HG02943 (cell line): ENCODE results near the gene TMC6.
A peak's percentile ranks its signal among the peaks of the same experiment; 100 is the strongest.
"Not testable (repeated sequence)": the region's sequence is repeated elsewhere in the genome, so short reads cannot be mapped to it uniquely, and the experiment has no call there.

Source experiments
- ATAC-seq: cut with Tn5 transposase; IDR thresholded peaks from one replicate; pipeline ENCODE4 v1.9.1; 2021; ENCODE audit warnings: mild to moderate bottlenecking, low read depth, moderate library complexity; ENCODE audit not compliant: unreplicated experiment

The TMC6 gene

DNA sequence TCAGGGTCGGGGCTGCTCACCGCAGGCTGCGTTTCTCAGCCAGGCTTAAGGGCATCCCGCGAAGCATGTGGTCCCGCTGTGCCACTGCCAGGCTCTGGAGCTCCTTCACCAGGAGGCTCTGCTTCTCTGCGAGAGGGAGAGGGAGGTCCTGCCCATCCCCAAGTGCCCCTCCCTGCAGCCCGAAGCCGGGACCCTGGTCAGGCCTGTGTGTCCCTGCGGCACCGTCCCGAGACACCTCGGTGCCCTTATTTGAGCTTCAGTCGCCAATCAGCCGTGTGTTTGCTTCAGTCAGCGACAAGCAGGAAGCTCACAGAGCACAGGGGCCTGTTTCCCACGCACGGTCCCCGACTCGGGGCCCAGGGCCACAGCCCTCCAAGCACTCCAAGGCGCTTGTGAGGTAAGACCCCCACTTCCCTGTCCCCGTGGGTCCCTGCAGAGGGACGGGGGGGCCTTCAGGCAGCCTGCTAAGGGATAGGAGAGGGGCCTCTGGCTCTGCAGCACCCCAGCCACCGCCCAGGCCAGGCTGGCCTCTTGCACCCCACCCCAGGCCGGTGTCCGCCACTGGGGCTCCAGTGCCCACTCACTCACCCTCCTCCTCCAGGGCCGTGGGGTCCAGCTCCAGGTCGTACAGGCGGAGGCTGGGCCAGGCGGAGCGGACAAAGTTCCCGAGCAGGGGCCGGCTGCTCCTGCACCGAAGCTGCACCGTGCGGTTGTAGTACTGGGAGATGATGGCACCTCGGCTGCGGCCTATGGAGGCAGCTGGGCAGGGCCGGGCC, 3.2 kb downstream of the TMC6 start:
- ATAC-seq, result no peak

DNA sequence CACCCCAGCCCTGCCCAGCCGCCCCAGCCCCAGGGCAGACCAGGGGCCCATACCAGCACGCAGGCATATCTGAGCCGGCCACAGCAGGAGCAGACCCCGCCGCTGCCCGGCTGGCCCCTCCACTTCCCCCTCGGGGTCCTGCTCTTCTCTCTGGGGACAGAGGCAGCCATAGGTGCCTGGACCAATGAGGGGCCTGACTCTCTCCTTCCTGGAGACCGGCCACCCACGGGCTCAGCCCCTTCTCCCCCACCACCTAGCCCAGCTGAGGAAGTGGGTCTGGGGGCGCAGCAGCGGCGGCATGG, 3.8 kb downstream of the TMC6 start:
- no peak for ATAC-seq

DNA sequence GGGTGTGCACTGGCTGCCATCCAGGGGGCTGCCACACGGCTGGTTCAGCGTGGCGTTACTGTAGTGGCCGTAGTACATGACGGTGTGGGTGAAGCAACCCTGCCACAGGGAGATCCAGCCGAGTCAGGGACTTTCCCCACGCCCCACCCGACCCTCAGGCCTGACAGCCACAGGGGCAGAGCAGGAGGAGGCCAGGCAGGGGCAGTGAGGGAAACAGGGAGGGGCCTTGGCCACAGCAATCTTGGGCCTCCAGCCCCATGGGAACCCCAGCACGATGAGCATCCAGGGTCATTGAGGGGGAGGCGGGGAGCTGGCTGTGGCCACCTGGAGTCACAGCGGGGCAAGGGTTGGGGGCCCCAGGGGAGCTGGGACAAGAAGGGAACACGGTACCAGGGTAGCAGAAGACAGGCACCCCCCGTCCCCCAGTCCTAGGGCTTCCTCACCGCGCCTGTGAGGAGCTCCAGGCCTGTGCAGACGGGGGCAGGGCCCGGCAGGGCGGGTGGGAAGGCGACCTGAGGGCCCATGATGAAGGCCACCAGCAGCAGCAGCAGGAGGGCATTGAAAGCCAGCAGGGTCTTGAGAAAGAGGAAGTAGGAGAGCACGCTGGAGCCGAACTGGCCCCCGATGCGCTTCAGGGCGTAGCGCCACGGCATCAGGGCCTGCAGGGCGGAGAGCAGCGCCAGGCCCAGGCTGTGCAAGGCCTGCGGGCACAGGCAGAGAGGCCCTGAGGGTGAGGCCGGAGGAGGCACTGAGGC, 4.3 kb downstream of the TMC6 start:
- ATAC-seq, result peak; percentile 41

DNA sequence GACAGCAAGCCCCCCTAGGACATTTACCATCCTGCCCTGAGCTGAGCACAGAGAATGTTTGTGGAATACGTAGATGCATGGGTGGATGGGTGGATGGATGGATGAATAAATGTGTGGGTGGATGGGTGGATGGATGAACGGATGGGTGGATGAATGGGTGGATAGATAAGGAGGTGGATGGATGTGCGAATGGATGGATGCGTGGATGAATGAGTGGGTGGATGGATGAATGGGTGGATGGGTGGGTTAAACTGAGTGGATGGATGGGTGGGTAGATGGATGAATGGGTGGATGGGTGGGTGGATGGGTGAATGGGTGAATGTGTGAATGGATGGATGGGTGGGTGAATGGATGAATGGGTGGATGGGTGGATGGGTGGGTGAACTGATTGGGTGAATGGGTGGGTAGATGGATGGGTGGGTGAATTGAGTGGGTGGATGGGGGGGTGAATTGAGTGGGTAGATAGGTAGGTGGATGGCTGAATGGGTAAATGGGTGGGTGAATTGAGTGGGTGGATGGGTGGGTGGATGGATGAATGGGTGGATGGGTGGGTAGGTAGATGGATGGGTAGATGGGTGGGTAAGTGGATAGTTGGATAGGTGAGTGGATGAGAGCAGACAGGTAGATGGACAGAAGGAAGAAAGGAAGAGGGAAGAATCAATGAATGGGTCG, 5.2 kb downstream of the TMC6 start:
- no peak for ATAC-seq

DNA sequence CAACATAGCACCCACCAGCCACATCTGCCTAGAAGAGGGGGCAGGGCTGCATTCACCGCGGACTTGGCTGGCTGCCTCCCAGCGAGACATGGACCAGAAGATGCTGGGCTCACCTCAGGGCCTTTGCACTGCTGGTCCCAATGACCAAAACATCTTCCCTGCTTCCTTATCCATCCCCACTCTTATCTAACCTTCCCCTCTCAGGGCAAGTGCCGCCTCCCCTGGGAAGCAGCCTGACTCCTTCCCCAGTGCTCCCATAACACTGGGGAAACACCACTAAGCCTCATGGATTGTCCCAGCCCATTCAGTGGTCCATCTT, 5.7 kb downstream of the TMC6 start:
- ATAC-seq, result no peak

DNA sequence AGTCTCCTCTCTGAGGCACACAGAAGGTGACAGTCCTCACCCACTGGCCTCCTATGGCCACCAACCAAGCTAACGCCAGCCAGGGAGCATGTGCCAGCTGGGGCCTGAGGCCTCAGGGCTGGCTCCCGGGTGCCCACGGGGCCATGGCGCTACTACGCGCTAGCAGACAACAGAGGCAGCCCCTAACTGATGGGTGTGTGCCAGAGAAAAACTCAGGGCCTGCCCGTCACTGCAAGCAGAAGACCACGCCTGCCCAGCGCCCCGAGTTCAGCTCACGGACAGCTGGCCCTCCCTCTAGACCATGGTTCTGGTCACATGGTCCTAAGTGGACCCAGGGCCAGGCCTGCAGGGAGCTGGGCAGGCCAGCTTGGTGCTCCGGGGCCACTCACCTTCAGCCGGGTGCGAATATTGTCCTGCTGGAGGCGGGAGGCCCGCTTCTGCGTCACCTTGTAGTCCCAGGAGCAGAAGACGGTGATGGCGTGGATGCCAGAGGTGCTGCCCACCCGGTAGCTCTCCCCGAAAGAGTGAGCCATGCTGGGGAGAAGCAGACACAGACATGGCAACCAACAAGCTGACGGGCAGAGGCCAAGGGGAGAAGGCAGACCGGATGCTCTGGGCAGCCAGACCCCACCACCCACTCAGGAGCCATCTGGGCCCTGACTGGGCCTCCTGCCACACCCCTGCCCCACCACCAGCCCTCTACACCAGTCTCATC, 6.2 kb downstream of the TMC6 start:
- no peak for ATAC-seq

DNA sequence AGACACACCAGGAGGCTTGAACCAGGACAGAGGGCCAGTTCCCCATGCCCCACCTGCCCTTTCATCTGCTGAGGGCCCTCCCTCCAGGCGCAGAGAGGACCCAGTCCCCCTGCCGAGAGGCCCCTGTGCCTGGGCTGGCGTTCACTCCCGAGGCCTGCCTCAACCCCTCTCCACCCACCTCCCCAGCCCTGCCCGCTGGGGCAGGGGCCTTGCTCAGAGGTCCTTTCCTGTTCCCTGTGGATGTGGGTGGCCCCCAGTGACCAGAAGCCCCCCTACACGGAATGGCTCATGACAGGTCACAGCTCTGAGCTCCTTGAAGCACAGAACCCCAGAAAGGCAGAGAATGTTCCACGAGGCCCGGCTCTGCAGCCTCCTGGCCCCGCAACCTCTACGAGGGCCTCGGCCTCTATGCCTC, 6.7 kb downstream of the TMC6 start:
- no peak for ATAC-seq

DNA sequence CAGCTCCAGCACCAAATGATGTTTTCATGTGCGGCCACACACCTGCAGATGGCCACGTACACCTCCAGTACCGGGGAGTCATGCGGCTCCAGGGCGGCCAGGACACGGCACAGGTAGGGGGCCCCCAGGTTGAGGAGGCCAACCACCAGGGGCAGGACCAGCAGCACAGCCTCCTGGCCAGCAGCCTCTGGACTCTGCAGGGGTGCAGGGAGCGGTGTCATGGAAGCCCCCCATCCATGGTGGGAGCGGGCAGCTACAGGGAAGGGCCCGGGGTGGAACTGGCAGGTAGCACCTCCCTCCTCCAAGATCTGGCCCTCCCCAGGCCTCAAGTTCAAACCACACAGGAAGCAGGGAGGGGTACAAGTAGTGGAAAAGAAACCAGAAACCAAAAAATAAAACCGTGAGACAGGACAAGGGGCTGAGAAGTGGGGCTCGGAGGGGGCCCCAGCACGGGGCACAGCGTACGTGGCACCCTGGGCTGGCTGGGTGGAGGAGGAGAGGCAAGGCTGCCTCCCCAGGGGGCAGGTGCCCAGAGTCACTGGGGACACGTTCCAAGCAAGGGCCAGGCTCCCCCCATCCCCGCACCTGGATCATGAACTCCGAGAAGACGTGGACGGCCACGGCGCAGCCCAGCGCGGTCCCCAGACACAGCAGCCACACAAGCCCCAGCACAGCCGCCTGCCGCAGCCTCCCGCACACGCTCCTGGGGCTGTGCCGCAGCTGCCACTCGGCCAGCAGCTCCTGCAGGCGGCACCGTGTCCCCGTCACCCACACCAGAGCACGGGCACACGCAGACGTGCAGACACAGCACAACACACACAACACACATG, 7.4 kb downstream of the TMC6 start:
- no peak for ATAC-seq

DNA sequence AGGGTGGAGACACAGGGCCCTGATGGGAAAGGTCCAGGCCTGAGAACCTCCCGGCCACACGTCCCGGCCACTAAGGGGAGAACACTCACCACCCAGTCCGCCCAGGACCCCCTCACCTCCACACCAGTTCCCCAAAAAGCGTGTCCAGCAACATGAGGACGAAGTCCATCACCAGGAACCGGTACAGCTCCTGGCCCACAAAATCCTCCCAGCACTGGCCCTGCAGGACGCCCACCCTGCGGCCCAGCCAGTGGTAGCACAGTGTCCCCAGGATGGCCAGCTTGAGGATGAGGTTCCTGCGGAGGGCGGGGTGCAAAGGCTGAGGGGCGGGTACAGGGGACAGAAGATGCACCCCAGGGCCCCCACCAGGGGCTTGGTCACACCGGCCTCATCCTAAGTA, 8.0 kb downstream of the TMC6 start:
- ATAC-seq, result no peak

DNA sequence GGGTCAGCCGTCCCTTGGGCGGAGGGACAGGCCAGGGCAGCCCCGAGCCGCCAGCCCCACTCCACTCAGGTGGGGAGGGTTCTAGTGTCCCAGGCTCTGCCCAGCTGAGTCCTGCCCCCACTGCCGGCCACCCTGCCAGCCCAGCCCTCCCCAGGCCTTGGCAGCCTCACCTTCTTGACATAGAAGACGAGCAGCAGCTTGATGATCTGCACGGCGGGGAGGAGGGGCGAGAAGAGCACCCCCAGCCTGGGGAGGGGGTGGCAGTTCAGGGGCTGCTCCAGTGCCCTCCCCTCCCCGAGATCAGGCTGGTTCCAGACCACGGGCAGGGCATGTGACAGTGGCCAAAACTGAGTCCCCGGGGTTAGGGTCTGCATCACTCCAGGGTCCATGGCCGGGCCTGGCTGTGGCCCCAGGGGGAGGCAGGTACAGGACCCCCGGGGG, 9.7 kb downstream of the TMC6 start:
- no peak for ATAC-seq

DNA sequence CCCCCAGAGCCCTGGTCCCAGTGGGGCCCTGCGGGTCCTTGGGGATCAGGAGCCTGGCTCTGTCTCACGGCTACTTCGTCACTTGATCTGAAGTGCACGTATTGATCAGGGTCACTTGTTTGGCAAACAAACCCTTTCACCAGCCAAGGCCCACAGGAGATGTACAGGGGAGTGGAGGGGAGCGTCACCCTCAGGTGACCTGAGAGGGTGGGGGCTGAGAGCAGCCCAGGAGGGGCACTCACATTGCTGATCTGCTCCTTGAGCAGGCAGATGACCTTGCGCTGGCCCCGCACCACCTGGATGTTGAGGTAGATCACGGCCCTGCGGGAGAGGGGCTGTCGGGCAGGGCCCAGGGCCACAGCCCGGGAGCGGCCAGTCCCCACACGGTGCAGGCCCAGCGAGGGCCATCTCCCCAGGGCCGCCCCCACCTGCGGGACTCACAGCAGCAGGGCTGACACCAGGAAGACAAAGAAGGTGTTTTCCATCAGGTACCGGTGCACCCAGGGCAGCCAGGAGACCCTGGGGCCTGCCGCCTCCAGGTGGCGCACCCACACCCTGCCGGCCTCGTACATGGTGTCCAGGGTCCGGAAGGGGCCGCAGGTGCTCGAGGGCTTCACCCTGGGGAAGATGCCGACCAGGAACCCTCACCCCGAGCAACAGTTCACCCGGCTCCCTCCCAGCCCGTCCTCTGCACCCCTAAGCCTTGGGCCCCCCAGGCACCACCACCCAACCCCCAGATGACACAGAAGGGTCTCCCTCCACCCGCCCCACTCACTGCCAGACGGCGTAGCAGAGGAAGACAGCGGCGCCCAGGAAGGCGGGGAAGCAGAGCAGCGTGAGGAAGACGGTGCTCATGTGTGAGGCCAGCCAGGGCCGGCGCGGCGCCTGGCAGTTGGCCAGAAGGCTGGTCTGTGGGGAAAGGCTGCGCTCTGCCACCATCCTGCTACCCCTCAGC, 11.3 kb downstream of the TMC6 start:
- ATAC-seq, result no peak

DNA sequence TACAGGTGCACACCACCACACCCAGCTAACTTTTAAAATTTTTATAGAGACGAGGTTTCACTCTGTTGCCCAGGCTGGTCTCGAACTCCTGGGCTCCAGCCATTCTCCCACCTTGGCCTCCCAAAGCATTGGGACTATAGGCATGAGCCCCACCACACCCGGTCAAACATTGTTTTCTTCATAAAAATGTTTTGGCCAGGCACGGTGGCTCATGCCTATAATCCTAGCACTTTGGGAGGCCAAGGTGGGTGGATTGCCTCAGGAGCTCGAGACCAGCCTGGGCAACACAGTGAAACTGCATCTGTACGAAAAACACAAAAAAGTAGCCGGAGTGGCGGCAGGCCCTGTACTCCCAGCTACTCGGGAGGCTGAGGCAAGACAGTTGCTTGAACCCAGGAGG, 12.1 kb downstream of the TMC6 start:
- no peak for ATAC-seq

DNA sequence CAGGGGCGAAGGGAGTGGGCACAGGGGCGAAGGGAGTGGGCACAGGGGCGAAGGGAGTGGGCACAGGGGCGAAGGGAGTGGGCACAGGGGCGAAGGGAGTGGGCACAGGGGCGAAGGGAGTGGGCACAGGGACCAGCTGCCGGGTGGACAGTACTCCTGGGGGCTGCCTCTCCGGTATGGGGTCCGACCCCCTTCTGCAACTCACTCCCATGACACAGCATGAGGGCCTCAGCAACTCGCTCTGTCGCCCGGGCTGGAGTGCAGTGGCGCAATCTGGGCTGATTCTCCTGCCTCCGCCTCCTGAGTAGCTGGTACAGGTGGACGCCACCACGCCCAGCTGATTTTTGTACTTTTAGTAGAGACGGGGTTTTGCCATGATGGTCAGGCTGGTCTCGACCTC, 12.8 kb downstream of the TMC6 start:
- not testable (repeated sequence) for ATAC-seq

DNA sequence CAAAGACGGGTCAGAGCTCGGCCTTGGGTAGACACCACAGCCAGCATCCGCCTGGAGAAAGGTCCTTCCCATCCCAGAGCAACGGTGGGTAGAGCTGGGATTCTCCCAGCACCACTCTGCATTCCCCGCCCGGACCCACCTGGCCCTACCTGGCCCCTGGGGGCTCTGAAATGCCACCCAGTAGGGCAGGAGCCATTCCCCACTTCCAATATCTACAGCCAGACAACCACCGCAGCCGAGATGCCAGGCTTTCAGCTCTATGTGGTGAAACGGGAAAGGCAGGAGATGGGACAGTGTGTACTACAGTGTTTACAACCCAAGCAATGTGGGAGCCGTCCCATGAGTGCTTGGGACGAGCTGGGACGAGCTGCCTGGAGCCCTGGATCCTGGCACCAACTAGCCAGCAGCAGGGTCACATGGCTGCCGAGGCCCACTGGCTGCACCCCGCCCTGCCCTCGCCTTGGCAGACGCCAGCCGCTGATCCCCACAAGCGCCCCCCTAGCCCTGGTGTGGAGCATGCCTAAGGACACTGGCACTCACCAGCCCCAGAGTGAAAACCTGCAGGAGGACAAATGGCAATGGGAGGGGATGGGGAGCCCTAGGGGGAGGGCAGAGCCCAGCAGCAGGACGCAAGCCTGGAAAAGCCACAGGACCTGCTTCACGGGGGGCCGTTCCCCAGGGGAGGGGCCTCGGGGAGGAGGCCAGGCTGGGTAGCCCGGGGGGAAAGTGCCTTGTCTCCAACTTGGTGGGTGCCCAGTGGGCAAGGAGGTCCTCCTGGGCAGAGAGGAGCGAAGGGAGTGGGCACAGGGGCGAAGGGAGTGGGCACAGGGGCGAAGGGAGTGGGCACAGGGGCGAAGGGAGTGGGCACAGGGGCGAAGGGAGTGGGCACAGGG, 13.5 kb downstream of the TMC6 start:
- ATAC-seq, result no peak

DNA sequence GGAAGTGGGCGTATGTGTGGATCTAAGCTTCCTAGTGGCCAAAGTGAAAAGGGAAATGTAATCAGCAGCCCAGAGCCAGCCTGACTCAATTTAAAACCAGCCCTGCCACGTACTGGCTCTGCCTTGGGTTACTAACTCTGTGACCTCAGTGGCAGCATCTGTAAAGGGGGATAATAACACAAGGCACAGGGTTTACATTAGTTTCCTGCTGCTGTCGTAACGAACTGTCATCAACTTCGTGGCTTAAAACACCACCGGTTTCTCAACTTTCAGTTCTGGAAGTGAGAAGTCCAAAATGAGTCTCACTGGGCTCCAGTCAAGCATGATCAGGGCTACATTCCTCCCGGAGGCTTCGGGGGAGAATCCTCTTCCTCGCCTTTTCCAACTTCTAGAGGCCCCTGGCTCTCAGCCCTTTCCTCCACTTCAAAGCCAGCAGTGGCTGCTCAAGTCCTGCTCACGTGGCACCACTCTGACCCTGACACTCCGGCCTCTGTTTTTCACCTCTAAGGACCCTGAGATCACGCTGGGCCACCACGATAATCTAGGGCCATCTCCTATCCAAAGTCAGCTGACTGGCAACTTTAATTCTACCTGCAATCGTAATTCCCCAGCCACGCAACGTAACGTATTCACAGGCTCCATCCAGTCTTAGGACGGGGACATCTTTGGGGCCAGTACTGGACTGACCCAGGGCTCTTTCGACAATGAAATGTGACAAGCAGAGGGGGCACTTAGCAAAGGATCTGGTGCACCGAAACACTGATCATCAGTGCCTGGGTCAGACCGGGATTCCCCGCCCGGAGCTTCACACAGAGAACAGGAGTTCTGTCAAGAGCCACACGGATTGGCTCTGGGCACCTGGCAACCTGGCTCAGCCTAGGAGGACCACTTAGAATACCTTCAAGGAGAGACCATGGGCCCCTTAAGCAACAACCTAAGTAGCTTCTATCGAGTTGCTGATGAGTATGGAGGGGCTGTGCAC, 14.5 kb downstream of the TMC6 start:
- no peak for ATAC-seq

DNA sequence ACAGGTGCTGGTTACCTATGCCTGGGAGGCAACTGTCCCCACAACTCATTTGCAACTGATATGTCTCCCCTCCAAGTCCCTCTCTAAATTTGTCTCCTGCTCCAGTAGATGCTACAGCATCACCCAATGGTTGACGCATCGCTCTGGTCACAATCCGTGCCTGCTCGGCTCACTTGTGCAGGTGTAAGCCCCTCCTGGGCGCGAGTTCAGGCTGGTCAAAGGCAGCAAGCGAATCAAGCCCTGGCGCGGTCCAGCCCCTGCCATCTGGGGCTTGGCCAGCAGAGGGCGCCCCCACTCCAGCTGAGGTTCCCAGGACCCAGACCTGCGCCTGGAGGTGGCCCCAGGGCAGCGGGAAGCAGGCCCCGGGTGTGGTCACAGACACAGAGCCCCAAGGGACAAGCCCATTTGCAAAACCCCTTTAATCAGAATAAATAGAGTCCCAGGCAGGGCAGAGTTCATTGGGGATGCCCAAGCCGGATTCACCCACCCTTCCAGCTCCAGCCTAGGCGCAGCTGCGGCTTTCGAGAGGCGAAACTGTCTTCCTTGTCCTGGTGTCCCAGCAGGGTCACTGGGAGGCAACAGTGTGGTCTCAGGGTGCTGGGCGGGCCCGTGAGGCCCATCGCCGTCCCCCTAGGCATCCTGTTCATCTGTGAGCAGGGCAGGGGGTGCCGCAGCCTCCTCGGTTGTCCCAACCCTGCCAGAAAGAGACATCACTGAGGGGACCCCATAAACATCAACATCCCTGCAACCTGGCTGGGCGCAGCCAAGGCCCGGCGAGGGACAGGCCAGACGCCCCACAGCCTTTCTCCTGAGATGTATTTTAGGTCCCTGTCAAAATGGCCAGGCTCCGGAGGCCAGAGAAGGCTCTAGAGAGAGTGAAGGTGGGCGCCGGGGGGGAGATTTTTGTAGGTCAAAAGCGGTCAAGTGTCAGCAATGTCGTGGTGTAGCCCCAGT, 15.8 kb downstream of the TMC6 start:
- no peak for ATAC-seq
